Left ventricle myocardium inferior (tissue), 1 donor: ENCODE results near the gene COL23A1. TPM values are rescaled to one million over a fixed set of nuclear protein-coding genes. Genes with fewer than 3 reads are reported as not detected.
"Not testable (repeated sequence)": the region's sequence is repeated elsewhere in the genome, so short reads cannot be mapped to it uniquely, and the experiment has no call there.

Experiments
- DNase-seq: peaks from one replicate; pipeline ENCODE4 v3.0.0-alpha.2; 2020
- H3K27ac ChIP-seq: fragments of 200-600 bp; replicated peaks from 2 replicates; pipeline ENCODE4 v1.8.0; 2021
- H3K27me3 ChIP-seq: fragments of 200-600 bp; 2 replicates; pipeline ENCODE4 v1.8.0; 2021; ENCODE audit warnings: low read depth
- H3K36me3 ChIP-seq: fragments of 200-600 bp; 2 replicates; pipeline ENCODE4 v1.8.0; 2021
- H3K4me1 ChIP-seq: fragments of 200-600 bp; 2 replicates; pipeline ENCODE4 v1.8.0; 2021
- H3K4me3 ChIP-seq: fragments of 200-600 bp; 2 replicates; pipeline ENCODE4 v1.8.0; 2021; ENCODE audit warnings: mild to moderate bottlenecking, moderate library complexity
- H3K9me3 ChIP-seq: fragments of 200-600 bp; replicated peaks from 2 replicates; pipeline ENCODE4 v1.8.0; 2021
- intact Hi-C: fragments of 100-400 bp; cut with micrococcal nuclease; formaldehyde crosslinking; loops from one replicate; pipeline ENCODE4 v1.11.0; 2022
- total RNA-seq: library from RNA; stranded (reverse); fragmentation: NEBNext Ultra II Directional; extraction: Animal tissue kit (Norgen Biotek cat#: 25700); gene quantifications from one replicate; pipeline ENCODE4 v1.2.1, GENCODE V29; 2021
- TF ChIP-seq, protein P1 (sequence below): fragments of 200-600 bp; IDR thresholded peaks from 2 replicates; pipeline ENCODE4 v1.8.0; 2021; ENCODE audit warnings: antibody characterized with exemption, mild to moderate bottlenecking, borderline replicate concordance
- donor health status: DM: no; HTN: yes; CAD: no; lungs with severe emphysema.

COL23A1 gene
- total RNA-seq, 1 donor from 2014 or later: 27.4 TPM

- Histone ChIP-seq H3K36me3 (no peaks in the 10 kb centered on the region), H3K4me3 (no peak overlapping the region), H3K27me3 (peaks cover 7% of the 10 kb centered on the region), H3K27ac (no peak overlapping the region), H3K9me3 (no peaks in the 10 kb centered on the region), H3K4me1 (no peaks in the 10 kb centered on the region)
- TF ChIP-seq, protein P1, sequence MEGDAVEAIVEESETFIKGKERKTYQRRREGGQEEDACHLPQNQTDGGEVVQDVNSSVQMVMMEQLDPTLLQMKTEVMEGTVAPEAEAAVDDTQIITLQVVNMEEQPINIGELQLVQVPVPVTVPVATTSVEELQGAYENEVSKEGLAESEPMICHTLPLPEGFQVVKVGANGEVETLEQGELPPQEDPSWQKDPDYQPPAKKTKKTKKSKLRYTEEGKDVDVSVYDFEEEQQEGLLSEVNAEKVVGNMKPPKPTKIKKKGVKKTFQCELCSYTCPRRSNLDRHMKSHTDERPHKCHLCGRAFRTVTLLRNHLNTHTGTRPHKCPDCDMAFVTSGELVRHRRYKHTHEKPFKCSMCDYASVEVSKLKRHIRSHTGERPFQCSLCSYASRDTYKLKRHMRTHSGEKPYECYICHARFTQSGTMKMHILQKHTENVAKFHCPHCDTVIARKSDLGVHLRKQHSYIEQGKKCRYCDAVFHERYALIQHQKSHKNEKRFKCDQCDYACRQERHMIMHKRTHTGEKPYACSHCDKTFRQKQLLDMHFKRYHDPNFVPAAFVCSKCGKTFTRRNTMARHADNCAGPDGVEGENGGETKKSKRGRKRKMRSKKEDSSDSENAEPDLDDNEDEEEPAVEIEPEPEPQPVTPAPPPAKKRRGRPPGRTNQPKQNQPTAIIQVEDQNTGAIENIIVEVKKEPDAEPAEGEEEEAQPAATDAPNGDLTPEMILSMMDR: no peak
- no peak for DNase-seq
- intact Hi-C loops: no loop called here
These were observed 283.6 kb downstream of the COL23A1 start for GRCh38 chr5:178306430-178307225.

DNA sequence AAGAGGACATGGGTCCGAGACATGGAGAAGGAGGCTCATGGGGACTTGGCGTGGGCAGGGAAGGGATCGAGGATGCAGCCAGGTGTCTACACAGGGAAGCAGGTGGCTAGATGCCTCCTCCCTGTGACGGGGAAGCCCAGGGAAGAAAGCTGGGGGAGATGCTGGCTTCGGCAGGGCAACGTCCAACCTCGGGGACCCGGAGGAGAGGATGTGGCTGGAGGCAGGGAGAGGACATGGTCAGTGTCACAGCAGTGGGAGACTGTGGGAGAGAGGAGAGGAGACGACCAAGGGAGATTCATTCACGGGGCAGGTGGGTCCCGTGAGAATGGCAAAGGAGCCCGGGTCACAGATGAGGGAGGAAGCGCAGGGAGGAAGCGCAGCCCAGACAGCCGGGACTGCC is 284.4 kb downstream of the COL23A1 start:
- Histone ChIP-seq H3K9me3 (no peaks in the 10 kb centered on the region), H3K4me1 (no peaks in the 10 kb centered on the region), H3K27me3 (peaks cover 7% of the 10 kb centered on the region), H3K36me3 (no peaks in the 10 kb centered on the region), H3K4me3 (no peak overlapping the region), H3K27ac (no peak overlapping the region)
- intact Hi-C loops: no loop called here
- no peak for DNase-seq
- TF ChIP-seq, protein P1: no peak

- intact Hi-C loops: no loop called here
- H3K27me3 ChIP-seq: peaks cover 7% of the 10 kb centered on the region
- no peak overlapping the region for H3K27ac ChIP-seq
- H3K9me3 ChIP-seq: no peaks in the 10 kb centered on the region
- no peak for DNase-seq
- H3K4me1 ChIP-seq: no peaks in the 10 kb centered on the region
- TF ChIP-seq, protein P1: no peak
- no peak overlapping the region for H3K4me3 ChIP-seq
- no peaks in the 10 kb centered on the region for H3K36me3 ChIP-seq
These were observed 285.2 kb downstream of the COL23A1 start for GRCh38 chr5:178304761-178305645.

- no peak for DNase-seq
- intact Hi-C loops: no loop called here
- TF ChIP-seq, protein P1: no peak
These were observed 286.2 kb downstream of the COL23A1 start for GRCh38 chr5:178304016-178304415.

GRCh38 chr5:178302321-178302720 is 287.9 kb downstream of the COL23A1 start:
- H3K36me3 ChIP-seq, H3K27ac ChIP-seq, DNase-seq, H3K27me3 ChIP-seq, intact Hi-C loops, H3K4me3 ChIP-seq, H3K4me1 ChIP-seq, H3K9me3 ChIP-seq: not testable (repeated sequence)

More at GRCh38 chr5:178304016-178304415, 286.2 kb downstream of the COL23A1 start:
- Histone ChIP-seq H3K27ac (no peak overlapping the region), H3K27me3 (peaks cover 7% of the 10 kb centered on the region), H3K4me3 (no peak overlapping the region), H3K4me1 (no peaks in the 10 kb centered on the region), H3K9me3 (no peaks in the 10 kb centered on the region), H3K36me3 (no peaks in the 10 kb centered on the region)
